GM23248 (cell line): ENCODE data around the gene AKAP6. TPM values are rescaled to one million over a fixed set of nuclear protein-coding genes. Genes with fewer than 3 reads are reported as not detected.

ENCODE experiments used
- DNase-seq: peaks from one replicate; pipeline ENCODE4 v3.0.0-alpha.2; 2015
- H2AFZ ChIP-seq: fragments of 200-600 bp; sonication (generic); 2 replicates; pipeline ENCODE4 v1.6.1; 2016; ENCODE audit warnings: antibody characterized with exemption
- H3F3A ChIP-seq: fragments of 200-600 bp; sonication (generic); 2 replicates; pipeline ENCODE4 v1.6.1; 2016; ENCODE audit warnings: mild to moderate bottlenecking, antibody characterized with exemption, mixed run types; ENCODE audit not compliant: insufficient read depth
- H3K27ac ChIP-seq: fragments of 200-600 bp; sonication (generic); 2 replicates; pipeline ENCODE4 v1.5.1; 2016; ENCODE audit warnings: mild to moderate bottlenecking
- H3K27me3 ChIP-seq: fragments of 200-600 bp; sonication (generic); replicated peaks from 2 replicates; pipeline ENCODE4 v1.6.1; 2016; ENCODE audit warnings: mild to moderate bottlenecking; ENCODE audit not compliant: insufficient read depth
- H3K36me3 ChIP-seq: fragments of 200-600 bp; sonication (generic); 2 replicates; pipeline ENCODE4 v1.6.1; 2016; ENCODE audit warnings: low read depth, mild to moderate bottlenecking
- H3K4me1 ChIP-seq: fragments of 200-600 bp; sonication (generic); 2 replicates; pipeline ENCODE4 v1.6.1; 2016; ENCODE audit warnings: mild to moderate bottlenecking; ENCODE audit not compliant: insufficient read depth
- H3K4me2 ChIP-seq: fragments of 200-600 bp; sonication (generic); one replicate; pipeline ENCODE4 v1.6.1; 2016; ENCODE audit warnings: mild to moderate bottlenecking; ENCODE audit not compliant: unreplicated experiment
- H3K4me3 ChIP-seq: fragments of 200-600 bp; sonication (generic); 2 replicates; pipeline ENCODE4 v1.5.1; 2016; ENCODE audit warnings: mild to moderate bottlenecking
- H3K79me2 ChIP-seq: fragments of 200-600 bp; sonication (generic); 2 replicates; pipeline ENCODE4 v1.6.1; 2016; ENCODE audit warnings: mild to moderate bottlenecking; ENCODE audit not compliant: insufficient read depth
- H3K9ac ChIP-seq: fragments of 200-600 bp; sonication (generic); 2 replicates; pipeline ENCODE4 v1.6.1; 2016; ENCODE audit warnings: mild to moderate bottlenecking
- H3K9me2 ChIP-seq: fragments of 200-600 bp; sonication (generic); 2 replicates; pipeline ENCODE4 v1.6.1; 2016; ENCODE audit warnings: mixed run types, mild to moderate bottlenecking, moderate library complexity; ENCODE audit not compliant: insufficient read depth
- H3K9me3 ChIP-seq: fragments of 200-600 bp; sonication (generic); one replicate; pipeline ENCODE4 v1.6.1; 2017; ENCODE audit warnings: low read depth
- H4K20me1 ChIP-seq: fragments of 200-600 bp; sonication (generic); 2 replicates; pipeline ENCODE4 v1.6.0; 2016; ENCODE audit not compliant: insufficient read depth
- EZH2 ChIP-seq: fragments of 200-600 bp; sonication (generic); IDR thresholded peaks from 2 replicates; pipeline ENCODE4 v1.6.1; 2018; ENCODE audit warnings: antibody characterized with exemption, mild to moderate bottlenecking; ENCODE audit not compliant: insufficient read depth, poor library complexity, severe bottlenecking
- EZH2phosphoT487 ChIP-seq: fragments of 200-600 bp; sonication (generic); IDR thresholded peaks from 2 replicates; pipeline ENCODE4 v1.6.1; 2018; ENCODE audit warnings: antibody characterized with exemption, moderate library complexity, mild to moderate bottlenecking, low read depth; ENCODE audit not compliant: insufficient read depth
- WGBS, 2 experiments: methylation state at CpG; one replicate each; pipeline ENCODE4 v1.1.6; 2015 to 2017; ENCODE audit warnings: low lambda C conversion rate in 2 of 2, low coverage in 1 of 2; ENCODE audit errors: missing lambda C conversion rate in 2 of 2; 5-methylcytosine and 5-hydroxymethylcytosine counted together
- in situ Hi-C: fragments of 300-500 bp; cut with MboI; formaldehyde crosslinking; loops from 2 replicates; pipeline ENCODE4 v1.15.0; 2020
- polyA plus RNA-seq: library from polyadenylated mRNA; unstranded; fragments of >200 nt; fragmentation: Nextera tagmentation; extraction: Ambion mirVana; gene quantifications from 2 replicates; pipeline ENCODE4 v1.2.1, GENCODE V29; 2016
- total RNA-seq: library from RNA; depleted of rRNA; stranded (reverse); fragments of >200 nt; shearing (Covaris generic); gene quantifications from 2 replicates; pipeline ENCODE4 v1.2.3, GENCODE V29; 2014

Gene AKAP6
- total and polyA plus RNA-seq, 2 experiments from 2014 or later = 4.8 to 19.1 TPM

- no peak overlapping the region for H3K27ac ChIP-seq
- 93 to 94% methylated on average over 1 of the region's 1 CpG for WGBS, 2 experiments
- no peak overlapping the region for H3K4me2 ChIP-seq
- H3K4me1 ChIP-seq = no peaks in the 10 kb centered on the region
- no peak overlapping the region for H3K4me3 ChIP-seq
- no peaks in the 10 kb centered on the region for H3F3A ChIP-seq
- H2AFZ ChIP-seq = no peak overlapping the region
- DNase-seq = no peak
- H3K9ac ChIP-seq = no peak overlapping the region
- H3K9me2 ChIP-seq = no peaks in the 10 kb centered on the region
- H3K9me3 ChIP-seq = no peaks in the 10 kb centered on the region
- no peaks in the 10 kb centered on the region for H3K27me3 ChIP-seq
- TF ChIP-seq EZH2phosphoT487 = no peak
- in situ Hi-C loops = no loop called here
- H3K36me3 ChIP-seq = no peaks in the 10 kb centered on the region
- no peaks in the 10 kb centered on the region for H3K79me2 ChIP-seq
- H4K20me1 ChIP-seq = no peaks in the 10 kb centered on the region
Observed at GRCh38 chr14:32820181-32820580, 491.1 kb downstream of the AKAP6 start.

GRCh38 chr14:32820682-32821081 is 491.6 kb downstream of the AKAP6 start:
- Histone ChIP-seq H3K9me3 (no peaks in the 10 kb centered on the region), H3K79me2 (no peaks in the 10 kb centered on the region), H3K4me3 (no peak overlapping the region), H3K27me3 (no peaks in the 10 kb centered on the region), H2AFZ (no peak overlapping the region), H3K9ac (no peak overlapping the region), H4K20me1 (no peaks in the 10 kb centered on the region), H3K27ac (no peak overlapping the region), H3K9me2 (no peaks in the 10 kb centered on the region), H3F3A (no peaks in the 10 kb centered on the region), H3K4me1 (no peaks in the 10 kb centered on the region), H3K36me3 (no peaks in the 10 kb centered on the region), H3K4me2 (no peak overlapping the region)
- TF ChIP-seq EZH2phosphoT487 = no peak
- no peak for TF ChIP-seq EZH2
- DNase-seq = no peak
- in situ Hi-C loops = no loop called here

GRCh38 chr14:32821964-32822653 is 493.0 kb downstream of the AKAP6 start:
- Histone ChIP-seq H3K4me1 (no peaks in the 10 kb centered on the region), H3K9me3 (no peaks in the 10 kb centered on the region), H3K4me3 (no peak overlapping the region), H3K4me2 (no peak overlapping the region), H4K20me1 (no peaks in the 10 kb centered on the region), H2AFZ (no peak overlapping the region), H3F3A (no peaks in the 10 kb centered on the region), H3K79me2 (no peaks in the 10 kb centered on the region), H3K9ac (no peak overlapping the region), H3K36me3 (no peaks in the 10 kb centered on the region), H3K27me3 (no peaks in the 10 kb centered on the region), H3K27ac (no peak overlapping the region), H3K9me2 (no peaks in the 10 kb centered on the region)
- WGBS, 2 experiments = 74 to 81% methylated on average over 7 of the region's 7 CpGs
- DNase-seq = no peak
- TF ChIP-seq EZH2phosphoT487 (no peak), EZH2 (no peak)
- in situ Hi-C loops = no loop called here

GRCh38 chr14:32823706-32824105 is 494.6 kb downstream of the AKAP6 start:
- DNase-seq = no peak
- 0 out of 2 replicates have a peak, but pooled peaks cover under 1% of the 10 kb centered on the region for H3F3A ChIP-seq
- 69 to 74% methylated on average over 5 of the region's 5 CpGs for WGBS, 2 experiments
- no peaks in the 10 kb centered on the region for H3K9me3 ChIP-seq
- H4K20me1 ChIP-seq = no peaks in the 10 kb centered on the region
- no peaks in the 10 kb centered on the region for H3K27me3 ChIP-seq
- H3K36me3 ChIP-seq = no peaks in the 10 kb centered on the region
- H3K4me2 ChIP-seq = no peak overlapping the region
- H2AFZ ChIP-seq = no peak overlapping the region
- TF ChIP-seq EZH2 (no peak), EZH2phosphoT487 (no peak)
- H3K9me2 ChIP-seq = no peaks in the 10 kb centered on the region
- H3K4me1 ChIP-seq = peaks cover 4% of the 10 kb centered on the region
- H3K27ac ChIP-seq = no peak overlapping the region
- no peaks in the 10 kb centered on the region for H3K79me2 ChIP-seq
- no peak overlapping the region for H3K4me3 ChIP-seq
- in situ Hi-C loops = no loop called here
- no peak overlapping the region for H3K9ac ChIP-seq

- Histone ChIP-seq H3K9me3 (no peaks in the 10 kb centered on the region), H3K9ac (no peak overlapping the region), H3K4me3 (no peak overlapping the region), H3K27ac (no peak overlapping the region), H3K27me3 (no peaks in the 10 kb centered on the region), H4K20me1 (no peaks in the 10 kb centered on the region), H2AFZ (no peak overlapping the region), H3K79me2 (no peaks in the 10 kb centered on the region), H3K36me3 (no peaks in the 10 kb centered on the region), H3K4me2 (no peak overlapping the region), H3K9me2 (no peaks in the 10 kb centered on the region), H3K4me1 (peaks cover 8% of the 10 kb centered on the region), H3F3A (0 out of 2 replicates have a peak, but pooled peaks cover 3% of the 10 kb centered on the region)
- in situ Hi-C loops = no loop called here
- TF ChIP-seq EZH2phosphoT487 (no peak), EZH2 (no peak)
- DNase-seq = no peak
- WGBS, 2 experiments = 74 to 82% methylated on average over 3 of the region's 3 CpGs
Observed at GRCh38 chr14:32824195-32824594, 495.1 kb downstream of the AKAP6 start.
